Endothelial cell of umbilical vein (primary cell): ENCODE results near the gene IRAK1BP1. TPM values are rescaled to one million over a fixed set of nuclear protein-coding genes. Genes with fewer than 3 reads are reported as not detected.

Experiments
- BruUV-seq: library from RNA; stranded (reverse); fragments of 400-500 nt; replicated peaks from 2 replicates; lab custom pipeline; 2021; lab: Mats Ljungman, UMichigan
- CTCF ChIA-PET: fragments of 300-600, 350-600 bp; sonication (Branson Sonifier 250); formaldehyde crosslinking; loops from one replicate; lab custom pipeline; 2021; ENCODE audit warnings: antibody characterized with exemption, inconsistent platforms; lab: Charles Lee
- POLR2A ChIA-PET: fragments of 300-600, 350-600 bp; sonication (Branson Sonifier 250); formaldehyde crosslinking; loops from one replicate; lab custom pipeline; 2021; ENCODE audit warnings: antibody characterized with exemption, inconsistent platforms; lab: Charles Lee
- DNase-seq: peaks from one replicate; pipeline ENCODE4 v3.0.0-alpha.2; 2011; ENCODE audit warnings: low read depth, low spot score
- FAIRE-seq: peaks from 2 replicates; lab custom pipeline; 2011; peaks lifted over from hg19 to GRCh38; lab: Jason Lieb, UNC
- H2AFZ ChIP-seq: 2 replicates; pipeline ENCODE4 v1.6.0; 2012; ENCODE audit warnings: low read depth, low read length, control low read depth, inconsistent platforms
- H3K27ac ChIP-seq: 2 replicates; pipeline ENCODE4 v1.5.1; 2011; ENCODE audit warnings: low read depth, mild to moderate bottlenecking, control low read depth, low read length, moderate library complexity; ENCODE audit not compliant: insufficient read depth
- H3K27me3 ChIP-seq, 2 experiments: 2 replicates each; pipeline versions ENCODE4 v1.6.0 to v1.6.1; 2011; ENCODE audit warnings: low read length in 2 of 2, mixed read lengths in 1 of 2; ENCODE audit not compliant: control insufficient read depth in 2 of 2, insufficient read depth in 2 of 2
- H3K36me3 ChIP-seq, 2 experiments: 2 replicates in 1 of 2; 3 replicates in 1 of 2; pipeline ENCODE4 v1.5.1; 2011; ENCODE audit warnings: low read length in 2 of 2, mild to moderate bottlenecking in 1 of 2, moderate library complexity in 1 of 2; ENCODE audit not compliant: control insufficient read depth in 2 of 2, insufficient read depth in 2 of 2; ENCODE audit errors: extremely low read depth in 1 of 2
- H3K4me1 ChIP-seq: 3 replicates; pipeline ENCODE4 v1.5.1; 2011; ENCODE audit warnings: mild to moderate bottlenecking, low read length; ENCODE audit not compliant: control insufficient read depth, insufficient read depth; ENCODE audit errors: extremely low read depth
- H3K4me2 ChIP-seq: 2 replicates; pipeline ENCODE4 v1.6.1; 2011; ENCODE audit warnings: low read length, control low read depth, mixed read lengths; ENCODE audit not compliant: insufficient read depth
- H3K4me3 ChIP-seq, 3 experiments: fragments of 200-600 bp in 1 of 3; sonication (generic), shearing (Covaris generic) in 1 of 3; replicated peaks in 1 of 3; 2 replicates each; pipeline ENCODE4 v1.5.1; 2011 to 2016; ENCODE audit warnings: control low read depth in 3 of 3, low read length in 3 of 3, mild to moderate bottlenecking in 2 of 3, inconsistent platforms in 1 of 3, low read depth in 1 of 3, moderate library complexity in 1 of 3; ENCODE audit not compliant: insufficient read depth in 1 of 3
- H3K79me2 ChIP-seq: 2 replicates; pipeline ENCODE4 v1.6.0; 2012; ENCODE audit warnings: low read length, inconsistent platforms; ENCODE audit not compliant: control insufficient read depth, insufficient read depth
- H3K9ac ChIP-seq: replicated peaks from 2 replicates; pipeline ENCODE3; 2011; ENCODE audit warnings: low read length, control low read depth; ENCODE audit not compliant: insufficient read depth; ENCODE audit errors: extremely low read depth
- H3K9me1 ChIP-seq: replicated peaks from 3 replicates; pipeline ENCODE4 v1.6.0; 2011; ENCODE audit warnings: mild to moderate bottlenecking, low read length; ENCODE audit not compliant: control insufficient read depth, insufficient read depth; ENCODE audit errors: extremely low read depth
- H3K9me3 ChIP-seq: replicated peaks from 2 replicates; pipeline ENCODE4 v1.5.1; 2012; ENCODE audit warnings: low read length, inconsistent platforms; ENCODE audit not compliant: control insufficient read depth, insufficient read depth
- H4K20me1 ChIP-seq: replicated peaks from 2 replicates; pipeline ENCODE3; 2011; ENCODE audit warnings: mild to moderate bottlenecking, low read length; ENCODE audit not compliant: control insufficient read depth, insufficient read depth; ENCODE audit errors: extremely low read depth
- CTCF ChIP-seq, 2 donors: IDR thresholded peaks; 1 replicate in 1 of 2; 2 replicates in 1 of 2; pipeline ENCODE4 v1.5.1; 2011; ENCODE audit warnings: low read length in 2 of 2, mild to moderate bottlenecking in 2 of 2, moderate library complexity in 2 of 2, control low read depth in 1 of 2, inconsistent platforms in 1 of 2, low read depth in 1 of 2; ENCODE audit not compliant: insufficient read depth in 1 of 2; ENCODE audit errors: extremely low read depth in 1 of 2
- EZH2 ChIP-seq: IDR thresholded peaks from 2 replicates; pipeline ENCODE4 v1.6.1; 2012; ENCODE audit warnings: borderline replicate concordance, low read depth, mild to moderate bottlenecking, moderate library complexity, low read length, inconsistent platforms; ENCODE audit not compliant: severe bottlenecking
- FOS ChIP-seq: IDR thresholded peaks from 2 replicates; pipeline ENCODE4 v1.6.1; 2011; ENCODE audit warnings: mild to moderate bottlenecking, low read length, moderate library complexity, borderline replicate concordance; ENCODE audit not compliant: insufficient read depth
- GATA2 ChIP-seq: IDR thresholded peaks from 2 replicates; pipeline ENCODE4 v1.7.0; 2011; ENCODE audit warnings: low read depth, mild to moderate bottlenecking, moderate library complexity, mixed read lengths, low read length; ENCODE audit not compliant: insufficient read length, insufficient read depth
- JUN ChIP-seq: IDR thresholded peaks from 2 replicates; pipeline ENCODE4 v1.6.1; 2011; ENCODE audit warnings: borderline replicate concordance, low read depth; ENCODE audit not compliant: insufficient read length, insufficient read depth
- MYC ChIP-seq: IDR thresholded peaks from one replicate; pipeline ENCODE4 v1.6.1; 2011; ENCODE audit warnings: mild to moderate bottlenecking, low read depth, low read length
- POLR2A ChIP-seq: IDR thresholded peaks from 2 replicates; pipeline ENCODE4 v1.6.1; 2012; ENCODE audit warnings: low read depth, mild to moderate bottlenecking, control low read depth, low read length
- POLR2AphosphoS5 ChIP-seq: IDR thresholded peaks from 2 replicates; pipeline ENCODE4 v1.6.1; 2012; ENCODE audit warnings: low read depth, mild to moderate bottlenecking, control low read depth, low read length, moderate library complexity; ENCODE audit not compliant: insufficient read depth
- dilution Hi-C: fragments of 300-500 bp; cut with MboI; formaldehyde crosslinking; loops from one replicate; pipeline ENCODE4 v1.15.0; 2019; ENCODE audit warnings: low sequenced_read_pairs; ENCODE audit not compliant: extremely low pct_ligation_motif_present
- intact Hi-C: fragments of 100-400 bp; cut with micrococcal nuclease; formaldehyde crosslinking; loops from one replicate; pipeline ENCODE4 v1.10.0; 2022
- polyA plus RNA-seq, 4 experiments: library from polyadenylated mRNA; depleted of rRNA in 3 of 4; stranded (reverse) in 3 of 4; unstranded in 1 of 4; fragments of >200 nt; gene quantifications; 2 replicates each; pipeline versions ENCODE4 v1.2.1 to v1.2.3, GENCODE V29; 2011 to 2012; ENCODE audit warnings: missing spikeins in 1 of 4
- total RNA-seq: library from RNA; stranded (reverse); gene quantifications from 2 replicates; pipeline ENCODE4 v1.2.3, GENCODE V29; 2021
- TF ChIP-seq, protein P1 (sequence below): IDR thresholded peaks from 2 replicates; pipeline ENCODE4 v1.6.1; 2011; ENCODE audit not compliant: insufficient read depth, insufficient read length

IRAK1BP1 gene
- total and polyA plus RNA-seq, 2 donors (not counting 3 experiments of a cell fraction or from before 2014, with no cell fraction given), result 1.8 to 3.0 TPM

- intact Hi-C loops, result no loop called here
- DNase-seq (no peak), FAIRE-seq (no peak)
- Histone ChIP-seq H3K27ac (no peak overlapping the region), H3K4me1 (no peaks in the 10 kb centered on the region), H3K27me3 (no peaks in the 10 kb centered on the region), H2AFZ (no peak overlapping the region), H3K4me3 (no peak overlapping the region), H3K36me3 (no peaks in the 10 kb centered on the region), H4K20me1 (no peaks in the 10 kb centered on the region), H3K9me3 (no peaks in the 10 kb centered on the region), H3K9me1 (no peaks in the 10 kb centered on the region), H3K4me2 (no peak overlapping the region), H3K9ac (no peak overlapping the region), H3K79me2 (no peaks in the 10 kb centered on the region)
- CTCF ChIA-PET, result no interaction called here
- dilution Hi-C loops, result no loop called here
- POLR2A ChIA-PET, result no interaction called here
- TF ChIP-seq, protein P1, sequence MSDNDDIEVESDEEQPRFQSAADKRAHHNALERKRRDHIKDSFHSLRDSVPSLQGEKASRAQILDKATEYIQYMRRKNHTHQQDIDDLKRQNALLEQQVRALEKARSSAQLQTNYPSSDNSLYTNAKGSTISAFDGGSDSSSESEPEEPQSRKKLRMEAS, result no peak
- TF ChIP-seq MYC (no peak), EZH2 (no peak), FOS (no peak), GATA2 (no peak), POLR2AphosphoS5 (no peak), CTCF (IDR thresholded peaks at IDR 0.05; ENCODE audit: extremely low read depth in 1 of 2, insufficient read depth in 1 of 2, low read depth in 1 of 2, low read length in 2 of 2) (no peak), POLR2A (no peak), JUN (no peak)
- no TSS peak for BruUV-seq
Observed at GRCh38 chr6:78925317-78925716, 58.0 kb downstream of the IRAK1BP1 start.
